Measurements from ENCODE around the gene GKN2. TPM values are rescaled to one million over a fixed set of nuclear protein-coding genes. Genes with fewer than 3 reads are reported as not detected.
A peak's percentile ranks its signal among the peaks of the same experiment; 100 is the strongest.

The GKN2 gene
- total RNA-seq, 1 experiment from 2014 or later: 0.58 TPM

DNA sequence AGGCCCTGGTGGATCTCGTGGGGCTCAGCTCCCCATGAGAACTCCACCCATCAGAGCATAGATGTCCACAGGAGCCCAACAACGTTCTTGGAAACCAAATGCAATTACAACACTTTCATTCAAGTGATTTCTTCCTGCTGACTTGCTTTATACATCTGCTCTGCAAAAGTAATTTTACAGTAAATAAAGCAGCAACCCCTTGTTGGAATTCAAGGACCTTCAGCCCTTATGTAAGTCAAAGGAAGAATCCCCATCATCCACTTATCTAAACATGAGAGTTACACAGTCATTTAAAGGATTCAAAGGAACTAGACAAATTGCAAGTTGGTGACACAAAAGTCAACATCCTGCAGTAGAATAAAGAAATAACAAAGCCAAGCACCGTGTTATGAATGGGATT, 43.2 kb upstream of the GKN2 start:
- H3K9me3 ChIP-seq (ENCODE audit: low read length): no peaks in the 10 kb centered on the region
- CTCF ChIA-PET: no interaction called here
- ATAC-seq: no peak

DNA sequence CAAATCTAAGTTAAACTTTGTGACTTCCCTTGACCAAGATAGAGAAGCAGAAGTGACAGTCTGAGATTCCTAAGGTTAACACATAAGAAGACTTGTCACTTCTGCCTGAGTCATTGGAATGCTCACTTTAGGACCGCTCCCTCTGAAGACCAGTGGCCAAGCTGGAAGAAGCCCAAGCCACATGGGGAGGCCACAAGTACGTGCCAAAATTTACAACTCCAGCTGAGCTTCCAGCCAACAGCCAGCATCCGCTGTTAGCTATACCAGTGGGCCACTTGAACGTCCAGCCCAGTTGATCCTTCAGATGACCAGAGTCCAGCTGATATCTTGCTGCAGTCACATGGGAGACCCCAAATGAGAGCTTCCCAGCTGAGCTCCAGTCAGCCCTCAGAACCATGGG, 42.2 kb upstream of the GKN2 start:
- Histone ChIP-seq H3K27me3 (ENCODE audit: low read length) (no peaks in the 10 kb centered on the region), H3K4me3 (ENCODE audit: low read length) (no peak overlapping the region), H2AFZ (ENCODE audit: low read length) (no peak overlapping the region), H3K27ac (ENCODE audit: low read length) (no peak overlapping the region), H3K36me3 (ENCODE audit: low read depth, low read length) (no peaks in the 10 kb centered on the region), H3K79me2 (ENCODE audit: low read length) (no peaks in the 10 kb centered on the region), H3K4me2 (ENCODE audit: low read length) (no peak overlapping the region; the same call in 1 of the 2 replicates), H3F3A (ENCODE audit: low read length, unreplicated experiment) (no peaks in the 10 kb centered on the region), H3K4me1 (ENCODE audit: insufficient read depth, low read length) (peaks cover 26% of the 10 kb centered on the region; the same call in 1 of the 2 replicates), H4K20me1 (ENCODE audit: low read length) (no peaks in the 10 kb centered on the region), H3K9ac (ENCODE audit: low read length) (no peak overlapping the region), H3K9me3 (ENCODE audit: low read length) (no peaks in the 10 kb centered on the region), H3K9me2 (replicated peaks; ENCODE audit: low read length) (no peaks in the 10 kb centered on the region)
- TF ChIP-seq EZH2 (IDR thresholded peaks at IDR 0.05; ENCODE audit: low read length, unreplicated experiment): no peak
- no peak for TF ChIP-seq EZH2phosphoT487 (IDR thresholded peaks at IDR 0.05; ENCODE audit: borderline replicate concordance, low read length)
- TF ChIP-seq, protein P1, sequence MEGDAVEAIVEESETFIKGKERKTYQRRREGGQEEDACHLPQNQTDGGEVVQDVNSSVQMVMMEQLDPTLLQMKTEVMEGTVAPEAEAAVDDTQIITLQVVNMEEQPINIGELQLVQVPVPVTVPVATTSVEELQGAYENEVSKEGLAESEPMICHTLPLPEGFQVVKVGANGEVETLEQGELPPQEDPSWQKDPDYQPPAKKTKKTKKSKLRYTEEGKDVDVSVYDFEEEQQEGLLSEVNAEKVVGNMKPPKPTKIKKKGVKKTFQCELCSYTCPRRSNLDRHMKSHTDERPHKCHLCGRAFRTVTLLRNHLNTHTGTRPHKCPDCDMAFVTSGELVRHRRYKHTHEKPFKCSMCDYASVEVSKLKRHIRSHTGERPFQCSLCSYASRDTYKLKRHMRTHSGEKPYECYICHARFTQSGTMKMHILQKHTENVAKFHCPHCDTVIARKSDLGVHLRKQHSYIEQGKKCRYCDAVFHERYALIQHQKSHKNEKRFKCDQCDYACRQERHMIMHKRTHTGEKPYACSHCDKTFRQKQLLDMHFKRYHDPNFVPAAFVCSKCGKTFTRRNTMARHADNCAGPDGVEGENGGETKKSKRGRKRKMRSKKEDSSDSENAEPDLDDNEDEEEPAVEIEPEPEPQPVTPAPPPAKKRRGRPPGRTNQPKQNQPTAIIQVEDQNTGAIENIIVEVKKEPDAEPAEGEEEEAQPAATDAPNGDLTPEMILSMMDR (conservative IDR thresholded peaks at IDR 0.05; ENCODE audit: low read depth, low read length): no peak
- DNase-seq (peak; percentile 91), ATAC-seq (peak; percentile 92)
- ChIA-PET CTCF (no interaction called here), POLR2A (ENCODE audit: unreplicated experiment) (no interaction called here)
- BruUV-seq (replicated peaks): no TSS peak
- intact Hi-C loops (cut with micrococcal nuclease): no loop called here

More for the DNA sequence above, 43.2 kb upstream of the GKN2 start:
- Histone ChIP-seq H3K9ac (ENCODE audit: low read length) (no peak overlapping the region), H4K20me1 (ENCODE audit: low read length) (no peaks in the 10 kb centered on the region), H3K79me2 (ENCODE audit: low read length) (no peaks in the 10 kb centered on the region), H3K36me3 (ENCODE audit: low read depth, low read length) (no peaks in the 10 kb centered on the region), H3K4me1 (ENCODE audit: insufficient read depth, low read length) (peaks cover 26% of the 10 kb centered on the region; the same call in 1 of the 2 replicates), H3F3A (ENCODE audit: low read length, unreplicated experiment) (no peaks in the 10 kb centered on the region), H2AFZ (ENCODE audit: low read length) (no peak overlapping the region), H3K4me2 (ENCODE audit: low read length) (no peak overlapping the region), H3K9me2 (replicated peaks; ENCODE audit: low read length) (no peaks in the 10 kb centered on the region), H3K27me3 (ENCODE audit: low read length) (no peaks in the 10 kb centered on the region), H3K27ac (ENCODE audit: low read length) (no peak overlapping the region), H3K4me3 (ENCODE audit: low read length) (no peak overlapping the region)
- no peak for DNase-seq
- POLR2A ChIA-PET (ENCODE audit: unreplicated experiment): no interaction called here
- BruUV-seq (replicated peaks): no TSS peak
- intact Hi-C loops (cut with micrococcal nuclease): no loop called here
- TF ChIP-seq EZH2phosphoT487 (IDR thresholded peaks at IDR 0.05; ENCODE audit: borderline replicate concordance, low read length) (no peak), EZH2 (IDR thresholded peaks at IDR 0.05; ENCODE audit: low read length, unreplicated experiment) (no peak)
- TF ChIP-seq, protein P1 (conservative IDR thresholded peaks at IDR 0.05; ENCODE audit: low read depth, low read length): no peak

DNA sequence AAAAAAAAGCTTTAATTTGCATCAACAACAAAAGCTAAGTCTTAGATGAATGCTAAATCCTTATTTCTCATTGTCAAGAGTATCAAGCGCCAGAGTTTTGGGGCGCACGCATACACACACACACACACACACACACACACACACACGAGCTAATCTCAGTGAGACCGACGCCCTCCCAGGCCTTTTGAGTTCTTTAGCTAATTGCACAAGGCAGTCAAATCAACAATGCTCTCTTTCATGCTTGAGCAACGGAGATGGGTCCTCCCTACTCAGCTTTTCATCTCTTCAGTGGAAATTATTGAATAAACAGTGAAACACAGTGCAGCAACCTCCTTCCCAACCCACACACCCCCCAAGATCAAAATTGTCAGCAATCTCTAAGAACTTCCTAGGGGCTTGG, 41.0 kb upstream of the GKN2 start:
- Histone ChIP-seq H3K4me3 (ENCODE audit: low read length) (no peak overlapping the region), H3K4me2 (ENCODE audit: low read length) (no peak overlapping the region), H3K9me3 (ENCODE audit: low read length) (no peaks in the 10 kb centered on the region), H3F3A (ENCODE audit: low read length, unreplicated experiment) (no peaks in the 10 kb centered on the region), H2AFZ (ENCODE audit: low read length) (no peak overlapping the region), H3K27me3 (ENCODE audit: low read length) (no peaks in the 10 kb centered on the region), H3K9me2 (replicated peaks; ENCODE audit: low read length) (no peaks in the 10 kb centered on the region), H3K9ac (ENCODE audit: low read length) (no peak overlapping the region), H4K20me1 (ENCODE audit: low read length) (no peaks in the 10 kb centered on the region), H3K79me2 (ENCODE audit: low read length) (no peaks in the 10 kb centered on the region), H3K36me3 (ENCODE audit: low read depth, low read length) (no peaks in the 10 kb centered on the region), H3K4me1 (ENCODE audit: insufficient read depth, low read length) (peaks cover 26% of the 10 kb centered on the region; the same call in 1 of the 2 replicates), H3K27ac (ENCODE audit: low read length) (no peak overlapping the region)
- ChIA-PET CTCF (no interaction called here), POLR2A (ENCODE audit: unreplicated experiment) (no interaction called here)
- intact Hi-C loops (cut with micrococcal nuclease): no loop called here
- TF ChIP-seq EZH2phosphoT487 (IDR thresholded peaks at IDR 0.05; ENCODE audit: borderline replicate concordance, low read length) (no peak), EZH2 (IDR thresholded peaks at IDR 0.05; ENCODE audit: low read length, unreplicated experiment) (no peak)
- TF ChIP-seq, protein P1 (conservative IDR thresholded peaks at IDR 0.05; ENCODE audit: low read depth, low read length): no peak
- ATAC-seq (no peak), DNase-seq (no peak)
- no TSS peak for BruUV-seq (replicated peaks)

All from PC-3 (cell line).